NCI-H2227 (cell line): ENCODE data around the gene DUSP22.

Experiments
- DNase-seq: peaks from one replicate; lab custom pipeline; 2025; ENCODE audit not compliant: unreplicated experiment; lab: John Stamatoyannopoulos, UW

DUSP22 gene

DNA sequence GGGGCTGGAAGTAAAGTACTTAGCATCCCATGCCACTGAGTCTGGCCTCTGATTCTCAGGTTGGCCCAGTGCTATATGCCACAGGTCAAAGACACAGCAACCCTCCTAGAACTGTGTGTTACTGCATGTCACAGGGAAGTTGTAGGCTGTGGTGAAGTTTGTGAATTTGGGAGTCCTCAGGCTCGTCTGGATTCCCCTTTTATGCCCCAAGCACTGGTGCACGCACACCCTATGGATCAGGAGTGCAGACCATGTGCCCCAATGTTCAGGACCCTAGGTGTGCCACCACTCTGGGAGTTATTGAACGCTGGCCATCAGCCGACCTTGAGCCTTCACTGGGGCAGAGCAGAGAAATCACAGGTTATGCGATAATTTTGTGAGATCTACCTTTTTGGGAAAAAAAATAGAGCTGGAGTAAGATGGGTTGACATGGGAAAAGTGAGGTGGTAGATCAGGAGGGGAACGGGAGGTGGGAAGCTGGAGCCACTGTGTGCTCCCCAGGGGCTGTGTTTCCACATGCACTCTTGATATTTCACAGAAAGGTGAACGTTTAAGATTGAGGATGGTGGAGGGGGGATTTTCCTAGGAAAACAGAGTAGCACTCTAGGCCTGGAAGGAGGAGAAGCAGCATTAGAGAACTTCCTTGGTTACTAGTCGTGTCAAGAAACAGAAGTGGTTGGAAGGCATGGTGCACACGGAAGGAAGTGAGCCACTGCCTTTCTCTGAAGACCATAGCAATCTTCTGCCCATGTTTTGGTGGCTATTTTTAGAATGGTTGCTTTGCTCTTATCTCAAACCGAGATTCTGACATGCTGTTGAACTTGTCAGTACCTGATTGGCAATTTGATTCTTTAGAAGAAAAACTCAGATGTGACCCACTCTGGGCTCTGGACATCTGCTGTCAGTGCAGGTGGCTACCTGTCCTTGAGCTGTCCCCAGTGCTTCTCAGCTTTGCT, 44.1 kb downstream of the DUSP22 start:
- no peak for DNase-seq

GRCh38 chr6:337805-338368, 45.6 kb downstream of the DUSP22 start:
- DNase-seq = no peak

DNA sequence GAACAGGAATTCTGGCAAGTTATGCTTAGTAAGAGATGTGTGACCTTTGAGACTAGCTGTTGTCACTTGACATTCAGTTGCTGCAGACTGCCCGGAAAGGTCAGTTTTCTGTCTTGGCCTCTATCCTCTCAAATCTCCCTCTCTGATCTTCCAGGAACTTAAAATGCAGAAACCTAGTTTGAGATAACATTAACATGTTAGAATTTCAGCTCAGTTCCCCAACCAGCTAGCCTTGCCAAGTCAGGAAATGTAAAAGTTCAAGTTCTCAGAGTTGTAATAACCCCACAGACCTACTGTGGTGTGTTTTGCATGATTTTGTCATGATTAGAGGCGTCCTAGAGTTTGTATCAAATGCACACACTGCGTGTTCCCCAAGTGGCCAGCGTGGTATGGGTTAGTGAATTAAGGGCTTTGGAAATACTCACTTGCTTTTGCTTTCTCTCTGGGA, 46.6 kb downstream of the DUSP22 start:
- DNase-seq = no peak

GRCh38 chr6:339480-339879, 47.2 kb downstream of the DUSP22 start:
- no peak for DNase-seq

- DNase-seq = no peak
These were observed 48.1 kb downstream of the DUSP22 start for GRCh38 chr6:340186-340955.

DNA sequence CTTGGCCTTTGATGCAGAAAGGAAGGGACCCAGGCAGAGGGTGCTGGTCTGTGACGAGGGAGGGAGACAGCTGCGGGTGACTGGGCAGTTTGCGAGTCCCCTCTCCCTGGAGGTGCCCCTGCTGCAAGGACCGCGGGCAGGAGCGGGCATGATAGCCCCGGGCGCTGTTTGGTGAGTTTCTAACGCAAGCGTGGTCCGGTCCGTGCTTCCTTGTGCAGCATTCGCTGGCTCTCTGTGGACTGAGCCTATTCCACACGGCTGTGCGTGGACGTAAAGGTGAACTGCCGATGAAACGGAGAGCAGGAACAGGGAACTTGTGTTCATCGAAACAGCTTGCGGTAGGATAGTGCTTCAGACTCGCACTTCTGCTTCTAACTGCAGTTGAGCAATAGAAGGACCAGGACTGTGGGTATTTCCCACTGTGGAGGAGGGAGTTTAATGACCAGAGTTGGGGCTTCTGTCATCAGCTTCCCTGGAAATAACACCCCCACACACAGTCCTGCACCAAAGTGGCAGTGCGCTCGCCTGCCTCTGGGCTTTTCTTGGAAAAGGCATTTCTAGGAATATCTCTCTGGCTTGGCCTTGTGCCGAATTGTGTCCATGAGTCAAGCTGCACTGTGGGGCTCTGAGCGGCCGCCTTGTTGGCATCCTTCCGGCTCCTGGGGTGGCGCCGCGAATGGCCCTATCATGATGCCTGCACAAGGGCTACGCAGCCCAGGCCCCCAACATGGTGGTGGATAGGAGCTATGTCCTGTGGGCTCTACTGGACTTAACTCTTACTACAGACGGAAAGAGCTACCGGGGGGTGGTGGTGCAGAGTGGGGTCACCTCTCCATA, 48.9 kb downstream of the DUSP22 start:
- DNase-seq = no peak

DNA sequence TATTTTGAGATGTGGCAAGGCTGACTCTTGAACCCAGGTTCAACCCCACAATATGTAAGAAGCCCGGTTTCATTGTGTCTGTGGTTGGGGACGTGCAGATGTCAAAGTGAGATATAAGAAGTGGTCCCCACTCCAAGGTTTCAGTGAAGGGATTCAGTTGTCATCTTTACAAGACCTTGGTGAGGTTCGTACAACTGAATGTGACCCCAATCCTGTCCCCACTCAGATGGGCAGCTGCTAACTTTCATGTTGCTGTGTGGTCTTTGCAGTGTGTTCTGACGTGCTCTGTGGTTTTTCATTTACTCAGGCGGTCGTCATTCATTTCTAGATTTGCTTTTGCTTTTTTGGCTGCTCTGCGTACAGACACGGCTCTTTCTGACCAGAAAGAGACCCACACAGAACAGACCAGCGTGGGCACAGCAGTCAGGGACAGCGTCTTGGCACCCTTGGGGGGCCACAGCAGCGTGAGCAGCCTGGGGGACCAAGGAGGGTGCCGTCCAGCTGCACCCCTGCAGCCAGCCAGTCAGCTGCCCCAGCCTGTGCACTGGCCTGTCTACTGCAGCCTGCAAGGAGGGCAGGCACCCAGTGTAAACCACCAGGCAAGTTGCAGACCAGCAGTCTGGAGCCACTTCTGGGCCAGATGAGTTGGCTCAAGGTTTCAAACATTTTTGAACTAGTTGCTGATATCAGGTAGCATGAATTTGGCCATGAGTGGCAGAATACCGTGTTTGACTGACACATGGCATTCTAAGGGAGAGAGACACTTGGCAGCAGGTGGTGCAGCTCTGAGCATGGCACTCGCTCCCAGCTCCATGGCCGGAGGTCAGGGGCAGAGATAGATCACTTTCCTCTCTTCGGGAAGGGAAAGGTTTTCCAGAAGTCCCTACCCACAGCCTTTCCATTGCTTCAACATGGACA, 49.9 kb downstream of the DUSP22 start:
- no peak for DNase-seq

GRCh38 chr6:342832-343179, 50.5 kb downstream of the DUSP22 start:
- no peak for DNase-seq

DNA sequence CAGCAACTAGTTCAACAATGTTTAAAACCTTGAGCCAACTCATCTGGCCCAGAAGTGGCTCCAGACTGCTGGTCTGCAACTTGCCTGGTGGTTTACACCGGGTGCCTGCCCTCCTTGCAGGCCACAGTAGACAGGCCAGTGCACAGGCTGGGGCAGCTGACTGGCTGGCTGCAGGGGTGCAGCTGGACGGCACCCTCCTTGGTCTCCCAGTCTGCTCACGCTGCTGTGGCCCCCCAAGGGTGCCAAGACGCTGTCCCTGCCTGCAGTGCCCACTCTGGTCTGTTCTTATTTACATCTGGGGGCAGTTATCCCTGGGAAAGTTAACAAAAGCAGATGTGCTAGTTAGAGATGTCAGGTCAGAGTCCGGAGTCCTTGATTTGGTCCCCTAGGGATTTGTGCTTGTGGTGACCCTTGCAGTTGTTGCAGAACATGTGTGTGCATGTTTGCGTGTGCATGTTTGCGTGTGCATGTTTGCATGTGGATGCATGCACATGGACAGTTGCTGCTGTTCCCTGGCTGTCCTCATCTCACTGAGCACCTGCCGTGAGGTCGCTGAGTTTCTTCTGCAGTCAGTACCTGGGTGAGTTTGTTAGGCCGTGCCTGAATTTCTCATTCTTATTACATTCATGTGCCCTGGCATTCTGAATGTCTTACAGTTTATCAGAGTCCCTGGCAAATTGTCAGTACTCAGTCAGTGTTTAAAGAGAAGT, 51.1 kb downstream of the DUSP22 start:
- DNase-seq = no peak

GRCh38 chr6:343960-344815, 51.9 kb downstream of the DUSP22 start:
- DNase-seq = no peak

- DNase-seq = no peak
These were observed 52.6 kb downstream of the DUSP22 start for GRCh38 chr6:344816-345340.

- no peak for DNase-seq
These were observed 53.6 kb downstream of the DUSP22 start for GRCh38 chr6:345747-346385.

DNA sequence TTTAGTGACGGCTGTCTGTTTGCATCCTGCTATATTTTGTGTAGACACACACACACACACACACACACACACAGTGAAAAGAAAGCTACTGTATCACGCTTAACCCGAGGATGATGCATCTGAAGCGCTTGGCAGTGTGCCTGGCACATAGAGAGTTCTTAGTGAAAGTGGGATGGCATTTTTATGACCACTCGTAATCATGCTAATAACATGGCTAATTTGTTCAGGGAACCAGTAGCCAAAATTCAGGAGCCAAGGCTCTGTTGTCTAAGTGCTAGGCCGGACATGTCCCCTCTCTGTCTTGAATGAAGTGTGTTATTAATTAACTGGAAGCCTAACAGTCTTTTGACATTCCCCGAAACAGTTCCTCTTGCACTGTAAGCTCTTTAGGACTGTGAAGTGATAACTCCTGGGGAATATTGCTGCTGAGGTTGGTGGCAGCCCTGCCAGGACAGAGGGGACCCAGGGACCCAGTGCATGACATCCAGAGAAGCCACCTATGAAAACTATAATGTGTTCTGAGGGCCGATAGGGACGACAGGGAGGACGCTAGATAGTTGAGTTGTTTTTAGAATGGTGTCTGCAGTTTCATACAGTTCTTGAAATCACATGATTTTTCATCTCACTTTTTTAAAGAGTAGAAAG, 54.2 kb downstream of the DUSP22 start:
- no peak for DNase-seq

GRCh38 chr6:347232-347631, 54.9 kb downstream of the DUSP22 start:
- DNase-seq = no peak

GRCh38 chr6:347951-348859, 55.9 kb downstream of the DUSP22 start:
- DNase-seq = no peak

- no peak for DNase-seq
These were observed 56.6 kb downstream of the DUSP22 start for GRCh38 chr6:348860-349396.
